GM12864 (cell line): Measurements from ENCODE around the gene RPS15.
"Not testable (repeated sequence)": the region's sequence is repeated elsewhere in the genome, so short reads cannot be mapped to it uniquely, and the experiment has no call there.

Experiments used
- DNase-seq: peaks from one replicate; pipeline ENCODE4 v3.0.0-alpha.2; 2011; ENCODE audit warnings: low read depth
- H3K4me3 ChIP-seq: 2 replicates; pipeline ENCODE4 v1.5.1; 2011; ENCODE audit warnings: mild to moderate bottlenecking, low read depth, low read length, control low read depth
- CTCF ChIP-seq: IDR thresholded peaks from 2 replicates; pipeline ENCODE4 v1.5.1; 2011; ENCODE audit warnings: low read depth, mild to moderate bottlenecking, moderate library complexity, low read length, control low read depth, inconsistent platforms; ENCODE audit errors: missing control alignments

RPS15 gene

DNA sequence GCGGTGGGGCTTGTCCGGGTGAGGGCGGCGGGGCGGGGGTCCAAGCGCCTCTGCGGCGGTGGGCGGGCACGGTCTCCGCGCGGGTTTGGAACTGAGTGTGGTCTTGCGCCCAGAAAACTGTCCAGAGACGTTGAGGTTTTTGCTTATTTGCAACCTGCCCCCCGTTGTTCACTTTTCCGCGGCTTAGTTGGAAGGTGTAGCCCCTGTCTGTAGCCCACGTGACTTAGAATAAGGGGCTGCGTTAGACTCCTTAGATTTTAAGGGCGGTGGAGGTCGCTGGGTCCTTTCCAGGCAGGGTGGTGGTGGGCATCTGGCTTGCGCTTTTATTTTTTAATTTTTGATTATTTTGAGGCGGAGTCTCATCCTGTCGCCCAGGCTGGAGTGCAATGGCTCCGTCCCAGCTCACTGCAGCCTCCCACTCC lies 748 bp downstream of the RPS15 start:
- TF ChIP-seq CTCF = no peak
- peak overlapping the region; percentile 74 for H3K4me3 ChIP-seq
- no peak for DNase-seq

GRCh38 chr19:1439525-1440417 lies 1.6 kb downstream of the RPS15 start:
- not testable (repeated sequence) for DNase-seq
- H3K4me3 ChIP-seq = peak overlapping the region; percentile 74

DNA sequence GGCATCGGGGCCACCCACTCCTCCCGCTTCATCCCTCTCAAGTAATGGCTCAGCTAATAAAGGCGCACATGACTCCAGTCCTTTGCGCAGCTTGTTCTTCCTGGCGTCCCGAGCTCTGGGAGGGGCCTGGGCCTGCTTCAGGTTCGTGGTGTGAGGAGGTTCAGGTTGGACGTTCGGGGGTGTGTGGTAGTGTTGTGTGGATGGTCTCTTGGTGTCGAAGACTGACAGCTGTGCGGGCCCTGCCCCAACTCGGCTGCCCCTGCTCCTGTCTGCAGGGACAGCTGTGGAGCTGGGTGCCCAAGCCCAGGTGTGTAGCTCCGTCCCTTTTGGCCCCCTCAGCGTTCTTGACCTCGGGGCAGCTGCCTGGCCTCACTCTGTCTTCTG lies 2.2 kb downstream of the RPS15 start:
- H3K4me3 ChIP-seq = peak overlapping the region; percentile 74
- DNase-seq = no peak
- no peak for TF ChIP-seq CTCF

- DNase-seq = no peak
- TF ChIP-seq CTCF = no peak
- H3K4me3 ChIP-seq = no peak overlapping the region
Measured at GRCh38 chr19:1441022-1441426, 2.8 kb downstream of the RPS15 start.

- no peak for TF ChIP-seq CTCF
- DNase-seq = no peak
- no peak overlapping the region for H3K4me3 ChIP-seq
Measured at GRCh38 chr19:1441677-1442438, 3.7 kb downstream of the RPS15 start.

- peak overlapping the region; percentile 47 for H3K4me3 ChIP-seq
- DNase-seq = no peak
Measured at GRCh38 chr19:1445185-1445931, 7.2 kb downstream of the RPS15 start.

More at GRCh38 chr19:1445185-1445931, 7.2 kb downstream of the RPS15 start:
- peak; percentile 87 for TF ChIP-seq CTCF
